Dermis lymphatic vessel endothelial cell (primary cell): ENCODE measurements around the gene PTPN22. TPM values are rescaled to one million over a fixed set of nuclear protein-coding genes. Genes with fewer than 3 reads are reported as not detected.

Experiments used
- total RNA-seq: library from RNA; depleted of rRNA; stranded (reverse); fragments of >200 nt; gene quantifications from 2 replicates; pipeline ENCODE4 v1.2.1, GENCODE V29; 2014

The PTPN22 gene
- not detected in 2 replicates for total RNA-seq

DNA sequence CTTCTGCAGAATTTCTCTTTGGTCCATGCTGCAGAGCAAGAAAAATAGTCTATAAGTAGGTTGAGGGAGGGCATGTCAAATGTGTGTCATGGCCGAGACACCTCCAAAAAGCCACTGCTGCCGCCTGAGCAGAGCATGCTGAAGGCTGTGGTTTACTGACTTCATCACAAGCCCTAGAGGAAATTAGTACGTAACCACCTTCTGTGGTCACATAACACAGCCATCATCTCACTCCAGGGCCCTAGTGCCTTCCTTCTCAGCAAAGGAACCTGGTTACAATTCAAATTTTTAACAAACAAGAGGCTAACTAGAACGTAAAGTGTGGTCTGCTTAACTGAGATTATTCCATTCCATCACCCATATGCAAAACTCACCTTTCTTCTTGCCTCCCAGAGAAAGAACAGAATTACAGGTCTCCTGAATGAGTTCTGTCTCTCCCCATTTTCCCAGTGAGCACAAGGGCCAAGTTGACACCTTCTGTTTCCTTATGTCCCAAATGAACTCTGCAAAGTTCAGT is at the start of gene PTPN22:
PTPN22 (minus strand) TSS at position 116 of the 517 bp plus-strand sequence.

DNA sequence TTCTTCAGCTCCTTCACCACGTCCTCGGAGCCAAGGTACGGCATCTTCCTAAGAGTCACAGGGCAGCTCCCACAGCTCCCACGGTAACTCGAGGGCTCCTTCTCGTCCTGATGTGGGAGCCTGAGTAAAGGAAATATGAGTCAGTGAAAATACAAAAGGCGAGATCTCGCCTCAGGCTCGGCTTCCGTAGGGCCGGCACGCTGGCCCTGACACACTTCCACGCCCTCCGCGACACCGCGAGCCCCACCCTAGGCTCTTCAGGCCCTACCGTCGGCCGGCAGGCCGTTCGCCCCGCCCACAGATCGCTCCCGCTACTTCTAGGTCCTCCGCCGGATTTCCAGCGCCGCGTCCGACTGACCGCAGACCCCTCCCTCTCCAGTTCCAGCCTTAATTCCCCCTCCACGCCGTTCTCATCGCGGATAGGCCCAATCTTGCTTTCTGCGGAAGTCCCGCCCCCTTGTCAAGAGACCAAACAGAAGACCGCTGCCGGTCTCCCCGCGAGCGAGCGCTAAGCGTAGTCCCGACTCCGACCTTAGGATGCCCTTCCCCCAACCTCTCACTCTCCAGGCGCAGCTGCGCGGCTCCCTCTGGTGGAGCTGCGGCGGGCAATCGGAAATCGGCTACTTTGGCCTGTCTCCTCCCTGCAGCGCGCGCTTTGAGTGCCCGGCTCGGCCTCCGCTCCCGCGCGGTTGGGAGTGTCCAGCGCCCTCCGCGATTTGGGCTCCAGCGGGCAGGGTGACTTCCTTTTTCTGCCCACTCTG is 33.3 kb upstream of the PTPN22 start, which contains the start of the genes AP4B1 and DCLRE1B:
AP4B1 (minus strand) TSS at position 126 of the 761 bp plus-strand sequence; CDS start at position 44, 82 bp downstream.
DCLRE1B (plus strand) TSS at position 653 of the 761 bp plus-strand sequence. CDS start 261 bp downstream, outside the sequence.

DNA sequence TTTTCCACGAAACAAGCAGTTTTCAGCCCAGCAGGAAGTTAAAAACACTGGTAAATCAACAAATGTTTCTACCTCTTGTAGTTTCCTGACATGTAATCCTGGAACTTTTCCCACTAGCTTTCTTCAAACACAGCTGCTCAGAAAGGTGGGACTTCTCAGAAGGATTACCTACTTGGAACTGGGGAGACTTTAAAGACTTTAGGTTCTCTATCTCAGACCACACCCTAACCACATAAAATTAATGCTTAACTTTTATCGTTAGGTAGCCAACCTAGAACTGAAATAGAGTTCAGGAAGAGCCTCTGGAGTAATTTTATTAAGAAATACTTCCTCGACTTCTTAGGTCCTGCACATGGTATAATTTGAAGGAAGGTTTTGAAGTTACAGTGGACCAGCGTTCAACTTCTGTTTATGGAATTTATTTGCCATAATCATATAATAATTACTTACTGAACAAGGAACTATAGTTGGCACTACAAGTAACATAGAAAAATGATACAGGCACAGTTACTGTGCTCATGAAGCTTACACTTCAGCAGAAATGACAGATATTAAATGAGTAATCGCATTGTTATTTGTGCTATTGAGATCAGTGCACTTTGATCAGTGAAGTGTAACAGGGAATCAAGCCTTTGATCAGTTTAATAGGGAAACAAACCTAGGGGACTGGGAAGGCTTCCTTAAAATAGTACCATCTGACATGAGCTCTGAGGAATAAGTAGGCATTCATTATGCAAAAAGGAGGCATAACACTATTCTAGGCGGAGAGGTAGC is 16.1 kb upstream of the PTPN22 start, which contains the start of gene BCL2L15:
BCL2L15 (minus strand) TSS at position 180 of the 774 bp plus-strand sequence. CDS start 206 bp downstream, outside the sequence.

DNA sequence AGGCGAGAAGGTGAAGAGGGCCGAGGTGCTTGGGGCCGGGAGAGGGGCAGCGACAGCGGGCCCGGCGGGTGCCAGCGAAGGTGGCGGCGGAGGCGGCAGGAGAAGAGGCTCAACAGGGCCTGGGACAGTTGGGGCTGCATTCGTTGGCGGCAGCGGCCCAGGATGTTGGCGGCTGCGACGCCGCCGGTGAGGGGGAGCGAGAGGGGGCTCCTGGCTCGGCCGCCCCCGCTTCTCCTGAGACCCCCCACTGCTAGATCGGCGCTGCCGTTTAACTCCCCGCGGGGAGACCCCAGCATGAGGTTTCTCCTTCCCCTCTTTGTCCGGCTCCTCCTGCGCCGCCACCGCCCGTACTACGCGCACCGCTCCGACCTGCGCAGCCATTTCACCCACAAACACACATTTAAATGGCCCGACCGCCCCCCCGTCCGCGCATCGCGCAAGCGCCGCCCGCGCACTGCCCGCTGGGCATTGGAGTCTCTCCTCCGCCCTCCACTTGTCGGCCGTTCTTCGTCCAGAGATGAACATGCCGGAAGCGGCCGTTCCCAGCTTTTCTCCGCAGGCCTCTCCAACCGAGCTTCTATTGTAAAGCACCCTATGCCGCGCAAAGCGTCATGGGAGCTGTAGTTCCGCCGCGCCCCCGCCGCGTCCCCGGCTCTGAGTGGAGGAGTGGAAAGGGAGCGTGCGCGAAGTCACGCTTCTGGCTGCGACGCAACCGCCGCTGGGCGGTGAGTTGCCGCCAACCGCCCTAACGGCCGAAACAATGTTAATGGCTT is 59.4 kb downstream of the PTPN22 start, which contains the start of gene RSBN1:
RSBN1 (minus strand) TSS at position 589 of the 773 bp plus-strand sequence; CDS start at position 525, 64 bp downstream.

Other genes starting within 250 kb of the PTPN22 start
- gene PHTF1, start 112.2 kb downstream of the PTPN22 start, total RNA-seq, result 28.0 and 36.2 TPM in 2 replicates
- gene RSBN1, start 59.2 kb downstream of the PTPN22 start, total RNA-seq, result 11.3 and 15.0 TPM in 2 replicates
- gene BCL2L15, start 15.9 kb upstream of the PTPN22 start, total RNA-seq, result 0.09 and 0.11 TPM in 2 replicates
- 15.9 and 19.4 TPM in 2 replicates for gene AP4B1, start 33.1 kb upstream of the PTPN22 start, total RNA-seq
- 1.3 and 1.5 TPM in 2 replicates for gene DCLRE1B, start 33.6 kb upstream of the PTPN22 start, total RNA-seq
- 31.3 and 33.3 TPM in 2 replicates for gene HIPK1, start 57.6 kb upstream of the PTPN22 start, total RNA-seq
- 1.4 and 10.0 TPM in 2 replicates for gene OLFML3, start 107.8 kb upstream of the PTPN22 start, total RNA-seq